Dendritic cell treated with granulocyte-macrophage colony-stimulating factor and Interleukin-4, amounts not matched to agents 40 ng/mL and 50 ng/mL, for 4 days (primary cell): Measurements from ENCODE around the gene JARID2.
A peak's percentile ranks its signal among the peaks of the same experiment; 100 is the strongest.

Experiments used
- H3K27ac Mint-ChIP-seq: one replicate; pipeline ENCODE4 v1.8.0; 2022; ENCODE audit warnings: mild to moderate bottlenecking, mixed read lengths
- H3K27me3 Mint-ChIP-seq: one replicate; pipeline ENCODE4 v1.8.0; 2022; ENCODE audit warnings: mild to moderate bottlenecking, mixed read lengths
- H3K36me3 Mint-ChIP-seq: one replicate; pipeline ENCODE4 v1.8.0; 2022; ENCODE audit warnings: low read depth, mixed read lengths
- H3K4me1 Mint-ChIP-seq: one replicate; pipeline ENCODE4 v1.8.0; 2022; ENCODE audit warnings: low read depth, mixed read lengths
- H3K4me3 Mint-ChIP-seq: one replicate; pipeline ENCODE4 v1.8.0; 2022; ENCODE audit warnings: mild to moderate bottlenecking, moderate library complexity, mixed read lengths
- H3K9me3 Mint-ChIP-seq: one replicate; pipeline ENCODE4 v1.8.0; 2022; ENCODE audit warnings: mixed read lengths
- intact Hi-C: fragments of 100-400 bp; cut with micrococcal nuclease; formaldehyde crosslinking; loops from one replicate; pipeline ENCODE4 v1.15.0; 2022

The JARID2 gene

GRCh38 chr6:15451738-15452137 is 205.9 kb downstream of the JARID2 start:
- Mint-ChIP-seq H3K9me3 (no peaks in the 10 kb centered on the region), H3K27me3 (no peaks in the 10 kb centered on the region), H3K4me3 (no peak overlapping the region), H3K36me3 (peaks cover 49% of the 10 kb centered on the region), H3K4me1 (peaks cover 85% of the 10 kb centered on the region), H3K27ac (peak overlapping the region; percentile 11)
- intact Hi-C loops: no loop called here

DNA sequence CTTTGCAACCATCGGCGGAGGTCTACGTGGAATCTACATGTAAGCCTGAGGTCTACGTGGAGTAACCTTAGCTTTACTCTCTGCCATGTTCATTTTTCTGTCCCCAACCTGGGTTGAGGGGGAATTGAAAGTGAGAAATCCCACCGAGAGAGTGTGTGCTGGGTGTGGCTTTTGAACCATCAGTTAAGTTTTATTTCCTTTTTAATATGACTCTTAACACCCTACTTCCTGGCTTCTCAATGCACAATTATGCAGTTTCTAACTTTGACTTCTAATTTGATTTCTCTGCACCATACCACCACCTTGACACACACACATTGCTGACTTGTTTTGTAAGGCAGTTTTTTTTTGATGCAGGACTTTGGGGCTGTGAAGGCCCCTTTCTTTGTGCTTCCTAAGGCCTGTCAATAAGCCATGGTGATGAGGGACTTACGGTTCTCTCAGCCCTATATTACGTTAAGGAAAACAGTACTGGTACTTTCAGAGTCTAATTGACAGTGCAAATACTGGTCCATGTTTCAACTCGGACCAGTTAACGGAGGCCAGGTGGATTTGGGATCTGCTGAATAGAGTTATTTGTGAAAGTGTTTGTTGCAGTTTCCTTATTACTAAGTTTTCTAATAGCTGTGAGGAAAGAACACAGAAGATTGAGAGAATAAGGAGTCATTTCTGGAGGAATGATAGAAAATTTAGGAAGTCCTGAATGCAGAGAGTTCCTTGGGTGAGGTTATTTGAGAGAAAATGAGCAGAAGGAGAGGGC is 206.5 kb downstream of the JARID2 start:
- H3K36me3 Mint-ChIP-seq: peaks cover 48% of the 10 kb centered on the region
- H3K4me3 Mint-ChIP-seq: no peak overlapping the region
- H3K4me1 Mint-ChIP-seq: peaks cover 79% of the 10 kb centered on the region
- H3K9me3 Mint-ChIP-seq: no peaks in the 10 kb centered on the region
- intact Hi-C loops: no loop called here
- peak overlapping the region; percentile 11 for H3K27ac Mint-ChIP-seq
- H3K27me3 Mint-ChIP-seq: no peaks in the 10 kb centered on the region

DNA sequence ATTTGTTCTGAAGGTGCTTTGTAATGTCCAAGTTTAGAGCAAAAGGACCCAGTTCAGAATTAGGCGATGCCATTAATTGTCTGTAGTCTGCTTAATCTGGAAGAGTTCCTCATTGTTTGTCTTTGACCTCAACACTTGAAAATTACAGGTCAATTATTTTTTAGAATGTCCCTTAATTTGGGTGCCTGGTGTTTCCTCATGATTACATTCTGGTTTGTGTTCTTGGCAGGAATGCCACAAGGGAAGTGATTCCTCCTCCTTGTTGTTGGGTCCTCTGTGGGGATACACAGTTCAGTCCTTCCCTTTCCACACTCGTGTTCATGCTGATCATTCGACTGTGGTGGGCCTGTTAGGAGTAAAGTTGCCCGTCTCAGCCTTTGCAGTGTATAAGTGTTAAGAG is 207.3 kb downstream of the JARID2 start:
- H3K4me1 Mint-ChIP-seq: peaks cover 71% of the 10 kb centered on the region
- peak overlapping the region; percentile 11 for H3K27ac Mint-ChIP-seq

GRCh38 chr6:15453622-15454021 is 207.8 kb downstream of the JARID2 start:
- Mint-ChIP-seq H3K4me3 (no peak overlapping the region), H3K27ac (peak overlapping the region; percentile 11), H3K36me3 (peaks cover 43% of the 10 kb centered on the region), H3K27me3 (no peaks in the 10 kb centered on the region), H3K4me1 (peaks cover 71% of the 10 kb centered on the region), H3K9me3 (no peaks in the 10 kb centered on the region)
- intact Hi-C loops: no loop called here

More for the DNA sequence above, 207.3 kb downstream of the JARID2 start:
- Mint-ChIP-seq H3K36me3 (peaks cover 43% of the 10 kb centered on the region), H3K9me3 (no peaks in the 10 kb centered on the region), H3K27me3 (no peaks in the 10 kb centered on the region), H3K4me3 (no peak overlapping the region)
- intact Hi-C loops: no loop called here

DNA sequence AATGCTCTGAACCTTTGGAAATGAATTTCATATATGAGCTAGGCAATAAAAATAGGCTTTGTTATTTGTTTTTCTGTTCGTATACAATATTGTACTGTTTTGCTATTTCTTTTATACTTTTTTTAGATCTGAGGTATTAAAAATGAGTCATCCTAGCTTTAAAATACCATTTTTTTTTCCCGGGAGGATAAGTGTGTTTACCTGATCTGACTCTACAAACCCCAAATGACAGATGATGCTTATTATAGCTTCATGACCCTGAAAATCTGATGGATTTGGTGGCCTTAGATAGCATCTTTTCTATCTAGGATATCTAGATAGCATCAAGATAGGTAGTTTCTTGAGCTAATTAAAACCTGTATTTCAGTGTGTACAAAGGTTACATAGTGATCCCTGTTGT is 210.6 kb downstream of the JARID2 start:
- Mint-ChIP-seq H3K27me3 (no peaks in the 10 kb centered on the region), H3K4me3 (no peak overlapping the region), H3K27ac (no peak overlapping the region), H3K4me1 (peaks cover 71% of the 10 kb centered on the region), H3K36me3 (peaks cover 63% of the 10 kb centered on the region), H3K9me3 (no peaks in the 10 kb centered on the region)
- intact Hi-C loops: no loop called here

- no peaks in the 10 kb centered on the region for H3K9me3 Mint-ChIP-seq
- intact Hi-C loops: no loop called here
- H3K27me3 Mint-ChIP-seq: no peaks in the 10 kb centered on the region
- peaks cover 65% of the 10 kb centered on the region for H3K4me1 Mint-ChIP-seq
- H3K27ac Mint-ChIP-seq: no peak overlapping the region
- H3K4me3 Mint-ChIP-seq: no peak overlapping the region
- H3K36me3 Mint-ChIP-seq: peaks cover 61% of the 10 kb centered on the region
Observed at GRCh38 chr6:15457121-15457650, 211.3 kb downstream of the JARID2 start.

- Mint-ChIP-seq H3K4me1 (peaks cover 65% of the 10 kb centered on the region), H3K4me3 (no peak overlapping the region), H3K36me3 (peaks cover 52% of the 10 kb centered on the region), H3K27me3 (no peaks in the 10 kb centered on the region), H3K27ac (no peak overlapping the region), H3K9me3 (no peaks in the 10 kb centered on the region)
- intact Hi-C loops: no loop called here
Observed at GRCh38 chr6:15458021-15458459, 212.2 kb downstream of the JARID2 start.

- Mint-ChIP-seq H3K27ac (no peak overlapping the region), H3K36me3 (peaks cover 43% of the 10 kb centered on the region), H3K4me3 (no peak overlapping the region), H3K27me3 (no peaks in the 10 kb centered on the region), H3K9me3 (no peaks in the 10 kb centered on the region), H3K4me1 (peaks cover 66% of the 10 kb centered on the region)
- intact Hi-C loops: no loop called here
Observed at GRCh38 chr6:15460110-15460727, 214.3 kb downstream of the JARID2 start.

GRCh38 chr6:15461127-15461944 is 215.5 kb downstream of the JARID2 start:
- no peak overlapping the region for H3K4me3 Mint-ChIP-seq
- peaks cover 69% of the 10 kb centered on the region for H3K4me1 Mint-ChIP-seq
- peaks cover 50% of the 10 kb centered on the region for H3K36me3 Mint-ChIP-seq
- intact Hi-C loops: no loop called here
- no peak overlapping the region for H3K27ac Mint-ChIP-seq
- no peaks in the 10 kb centered on the region for H3K27me3 Mint-ChIP-seq
- no peaks in the 10 kb centered on the region for H3K9me3 Mint-ChIP-seq

DNA sequence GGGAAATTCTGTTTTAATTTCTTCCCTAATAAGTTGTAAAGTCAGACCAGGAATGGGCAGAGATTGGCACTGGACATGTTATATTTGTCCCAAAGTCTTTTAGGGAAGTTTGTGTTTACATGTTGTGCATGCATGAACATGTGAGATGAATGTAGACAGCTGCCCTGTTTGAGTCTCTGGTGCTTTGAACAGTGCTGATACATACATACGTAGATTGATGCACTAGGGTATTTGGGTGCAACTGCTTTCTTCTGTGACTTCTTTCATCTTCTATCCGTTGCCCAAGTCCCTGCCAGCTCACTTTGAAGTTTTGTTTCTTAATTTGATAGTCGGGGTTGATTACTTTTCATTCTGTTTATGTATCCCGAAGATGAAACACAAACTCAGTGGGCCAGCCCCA is 216.4 kb downstream of the JARID2 start:
- H3K4me3 Mint-ChIP-seq: no peak overlapping the region
- H3K9me3 Mint-ChIP-seq: no peaks in the 10 kb centered on the region
- intact Hi-C loops: no loop called here
- H3K27ac Mint-ChIP-seq: no peak overlapping the region
- peaks cover 74% of the 10 kb centered on the region for H3K4me1 Mint-ChIP-seq
- H3K36me3 Mint-ChIP-seq: peaks cover 46% of the 10 kb centered on the region
- no peaks in the 10 kb centered on the region for H3K27me3 Mint-ChIP-seq

GRCh38 chr6:15462717-15463525 is 217.1 kb downstream of the JARID2 start:
- peaks cover 79% of the 10 kb centered on the region for H3K4me1 Mint-ChIP-seq
- peaks cover 43% of the 10 kb centered on the region for H3K36me3 Mint-ChIP-seq

GRCh38 chr6:15464211-15464725 is 218.4 kb downstream of the JARID2 start:
- Mint-ChIP-seq H3K27me3 (no peaks in the 10 kb centered on the region), H3K4me1 (peaks cover 78% of the 10 kb centered on the region), H3K27ac (peak overlapping the region; percentile 6), H3K9me3 (no peaks in the 10 kb centered on the region), H3K4me3 (no peak overlapping the region), H3K36me3 (peaks cover 41% of the 10 kb centered on the region)
- intact Hi-C loops: no loop called here

More at GRCh38 chr6:15462717-15463525, 217.1 kb downstream of the JARID2 start:
- H3K27me3 Mint-ChIP-seq: no peaks in the 10 kb centered on the region
- no peaks in the 10 kb centered on the region for H3K9me3 Mint-ChIP-seq
- intact Hi-C loops: no loop called here
- H3K4me3 Mint-ChIP-seq: no peak overlapping the region
- no peak overlapping the region for H3K27ac Mint-ChIP-seq

DNA sequence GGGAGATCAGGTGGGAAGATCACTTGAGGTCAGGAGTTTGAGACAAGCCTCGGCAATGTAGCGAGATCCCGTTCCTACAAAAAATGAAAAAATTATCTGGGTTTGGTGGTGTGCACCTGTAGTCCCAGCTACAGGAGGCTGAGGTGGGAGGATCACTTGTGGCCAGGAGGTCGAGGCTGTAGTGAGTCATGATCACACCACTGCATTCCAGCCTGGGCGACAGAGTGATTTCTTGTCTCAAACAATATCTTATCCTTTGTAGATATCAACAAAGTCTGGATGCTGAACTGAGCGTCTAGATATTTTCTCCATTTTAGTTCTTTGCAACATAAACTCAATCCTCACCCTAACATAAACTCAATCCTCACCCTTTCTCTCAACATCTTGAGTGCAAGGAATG is 219.3 kb downstream of the JARID2 start:
- H3K9me3 Mint-ChIP-seq: no peaks in the 10 kb centered on the region
- no peak overlapping the region for H3K4me3 Mint-ChIP-seq
- H3K36me3 Mint-ChIP-seq: peaks cover 31% of the 10 kb centered on the region
- peaks cover 68% of the 10 kb centered on the region for H3K4me1 Mint-ChIP-seq
- intact Hi-C loops: no loop called here
- no peaks in the 10 kb centered on the region for H3K27me3 Mint-ChIP-seq
- H3K27ac Mint-ChIP-seq: peak overlapping the region; percentile 37
